Astrocyte (in vitro differentiated cells and primary cell): ENCODE measurements around the gene CMIP.

Experiments used
- CTCF ChIP-seq: IDR thresholded peaks from 2 replicates; pipeline ENCODE4 v1.5.1; 2011; ENCODE audit warnings: low read depth, mild to moderate bottlenecking, inconsistent platforms, low read length, moderate library complexity; ENCODE audit not compliant: insufficient read depth
- EZH2 ChIP-seq: IDR thresholded peaks from 2 replicates; pipeline ENCODE4 v1.6.1; 2012; ENCODE audit warnings: mild to moderate bottlenecking, low read length, inconsistent platforms; ENCODE audit not compliant: insufficient read depth

GRCh38 chr16:81514041-81514559, 69.5 kb downstream of the CMIP start:
- no peak for TF ChIP-seq CTCF
- no peak for TF ChIP-seq EZH2
